CD14-positive monocyte (primary cell): ENCODE measurements around the gene BACH2. TPM values are rescaled to one million over a fixed set of nuclear protein-coding genes. Genes with fewer than 3 reads are reported as not detected.

ENCODE experiments used
- DNase-seq, 3 donors: peaks; one replicate each; pipeline ENCODE4 v3.0.0-alpha.2; 2011 to 2022
- H2AFZ ChIP-seq: 2 replicates; pipeline ENCODE4 v1.6.0; 2012; ENCODE audit warnings: mild to moderate bottlenecking, low read depth, low read length, inconsistent platforms; ENCODE audit not compliant: insufficient read depth, poor library complexity, severe bottlenecking
- H3K27ac ChIP-seq, 2 donors: 1 replicate in 1 of 2; 2 replicates in 1 of 2; pipeline ENCODE4 v1.5.1; 2012 to 2013; ENCODE audit warnings: low read length in 2 of 2, control low read depth in 1 of 2, inconsistent platforms in 1 of 2, low read depth in 1 of 2, mild to moderate bottlenecking in 1 of 2
- H3K27me3 ChIP-seq, 2 donors: one replicate each; pipeline versions ENCODE4 v1.6.0 to v1.6.1; 2011 to 2013; ENCODE audit warnings: low read length in 2 of 2; ENCODE audit not compliant: control insufficient read depth in 2 of 2, insufficient read depth in 2 of 2
- H3K36me3 ChIP-seq, 2 donors: replicated peaks in 1 of 2; 1 replicate in 1 of 2; 2 replicates in 1 of 2; pipeline versions ENCODE4 v1.5.1 to v1.6.1; 2012 to 2013; ENCODE audit warnings: low read length in 2 of 2, control low read depth in 1 of 2, inconsistent platforms in 1 of 2, mild to moderate bottlenecking in 1 of 2; ENCODE audit not compliant: insufficient read depth in 2 of 2, control insufficient read depth in 1 of 2
- H3K4me1 ChIP-seq, 2 donors: 1 replicate in 1 of 2; 2 replicates in 1 of 2; pipeline versions ENCODE4 v1.5.1 to v1.6.1; 2012 to 2013; ENCODE audit warnings: low read length in 2 of 2, control low read depth in 1 of 2, inconsistent platforms in 1 of 2, mild to moderate bottlenecking in 1 of 2, moderate library complexity in 1 of 2; ENCODE audit not compliant: insufficient read depth in 2 of 2, control insufficient read depth in 1 of 2
- H3K4me2 ChIP-seq: replicated peaks from 2 replicates; pipeline ENCODE3; 2012; ENCODE audit warnings: low read length, moderate library complexity, mild to moderate bottlenecking; ENCODE audit not compliant: poor library complexity, severe bottlenecking; ENCODE audit errors: extremely low read depth
- H3K4me3 ChIP-seq, 3 experiments: fragments of 200-600 bp in 1 of 3; sonication (generic) in 1 of 3; replicated peaks in 1 of 3; 1 replicate in 2 of 3; 2 replicates in 1 of 3; pipeline ENCODE4 v1.5.1; 2011 to 2013; ENCODE audit warnings: low read length in 3 of 3, mild to moderate bottlenecking in 3 of 3, control low read depth in 2 of 3, low read depth in 2 of 3, inconsistent platforms in 1 of 3, moderate library complexity in 1 of 3
- H3K79me2 ChIP-seq: 2 replicates; pipeline ENCODE4 v1.6.0; 2012; ENCODE audit warnings: mild to moderate bottlenecking, control low read depth, inconsistent platforms, low read length, moderate library complexity; ENCODE audit not compliant: insufficient read depth
- H3K9ac ChIP-seq: 2 replicates; pipeline ENCODE4 v1.6.0; 2017; ENCODE audit warnings: low read length, mild to moderate bottlenecking; ENCODE audit not compliant: insufficient read depth, poor library complexity, severe bottlenecking
- H3K9me3 ChIP-seq, 2 donors: replicated peaks in 1 of 2; 1 replicate in 1 of 2; 2 replicates in 1 of 2; pipeline versions ENCODE4 v1.5.1 to v1.6.1; 2012 to 2013; ENCODE audit warnings: low read length in 2 of 2, control low read depth in 1 of 2; ENCODE audit not compliant: control insufficient read depth in 1 of 2, insufficient read depth in 1 of 2
- H4K20me1 ChIP-seq: 2 replicates; pipeline ENCODE4 v1.6.0; 2012; ENCODE audit warnings: mild to moderate bottlenecking, low read length, control low read depth, moderate library complexity; ENCODE audit not compliant: insufficient read depth
- H3K27ac Mint-ChIP-seq, 7 donors: one replicate each; pipeline ENCODE4 v1.8.0; 2020; ENCODE audit warnings: mild to moderate bottlenecking in 7 of 7, mixed read lengths in 7 of 7, moderate library complexity in 6 of 7, inconsistent platforms in 2 of 7
- H3K27me3 Mint-ChIP-seq, 3 donors: one replicate each; pipeline ENCODE4 v1.8.0; 2021 to 2022; ENCODE audit warnings: low read depth in 3 of 3, mild to moderate bottlenecking in 3 of 3, mixed read lengths in 3 of 3, moderate library complexity in 3 of 3, inconsistent platforms in 1 of 3
- H3K36me3 Mint-ChIP-seq, 2 donors: one replicate each; pipeline ENCODE4 v1.8.0; 2020; ENCODE audit warnings: mixed read lengths in 2 of 2, inconsistent platforms in 1 of 2, mild to moderate bottlenecking in 1 of 2
- H3K4me1 Mint-ChIP-seq: one replicate; pipeline ENCODE4 v1.8.0; 2020; ENCODE audit warnings: mild to moderate bottlenecking, mixed read lengths
- H3K4me3 Mint-ChIP-seq, 2 donors: one replicate each; pipeline ENCODE4 v1.8.0; 2020; ENCODE audit warnings: mild to moderate bottlenecking in 2 of 2, mixed read lengths in 2 of 2, moderate library complexity in 1 of 2
- H3K9me3 Mint-ChIP-seq, 7 donors: one replicate each; pipeline ENCODE4 v1.8.0; 2020 to 2022; ENCODE audit warnings: mixed read lengths in 7 of 7, mild to moderate bottlenecking in 6 of 7, moderate library complexity in 6 of 7, inconsistent platforms in 2 of 7
- WGBS: methylation state at CpG from one replicate; pipeline ENCODE4 v1.1.5; 2013; ENCODE audit warnings: missing lambda C conversion rate; ENCODE audit not compliant: insufficient coverage; 5-methylcytosine and 5-hydroxymethylcytosine counted together
- intact Hi-C, 2 donors: fragments of 100-400 bp; cut with micrococcal nuclease; formaldehyde crosslinking; loops; one replicate each; pipeline versions ENCODE4 v1.15.0 to v1.15.1; 2023
- polyA plus RNA-seq, 3 donors: library from polyadenylated mRNA; depleted of rRNA in 1 of 3; unstranded in 2 of 3; stranded (reverse) in 1 of 3; fragments of 300-500 nt in 2 of 3; fragments of >200 nt in 1 of 3; fragmentation: Illumina TruSeq in 2 of 3; gene quantifications; 1 replicate in 2 of 3; 2 replicates in 1 of 3; pipeline ENCODE4 v1.2.3, GENCODE V29; 2012 to 2021
- TF ChIP-seq, protein P1 (sequence below): fragments of 200-600 bp; IDR thresholded peaks from one replicate; pipeline ENCODE4 v1.8.0; 2022; ENCODE audit warnings: antibody characterized with exemption, mild to moderate bottlenecking

Gene BACH2
- polyA plus RNA-seq, 3 donors, result 0.04 to 0.09 (median 0.05) TPM

DNA sequence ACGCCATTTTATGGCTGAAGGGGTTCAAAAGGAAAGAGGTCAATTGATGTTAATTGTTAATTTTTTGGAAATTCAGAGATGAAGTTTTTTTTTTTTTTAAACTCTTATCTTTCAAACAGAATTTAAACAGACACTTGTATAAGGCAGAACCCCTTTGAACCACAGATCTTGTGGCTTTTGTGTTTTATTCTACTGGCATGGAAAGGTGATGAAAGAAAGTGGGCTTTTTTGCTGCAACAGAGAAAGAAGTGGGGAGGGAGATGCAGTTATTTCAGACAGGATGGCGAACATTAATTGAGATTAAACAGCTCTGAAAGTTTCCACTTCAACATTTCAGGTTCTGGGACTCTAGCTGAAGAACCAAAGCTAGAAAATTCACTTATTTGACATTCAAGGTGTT lies 201.5 kb downstream of the BACH2 start:
- TF ChIP-seq, protein P1, sequence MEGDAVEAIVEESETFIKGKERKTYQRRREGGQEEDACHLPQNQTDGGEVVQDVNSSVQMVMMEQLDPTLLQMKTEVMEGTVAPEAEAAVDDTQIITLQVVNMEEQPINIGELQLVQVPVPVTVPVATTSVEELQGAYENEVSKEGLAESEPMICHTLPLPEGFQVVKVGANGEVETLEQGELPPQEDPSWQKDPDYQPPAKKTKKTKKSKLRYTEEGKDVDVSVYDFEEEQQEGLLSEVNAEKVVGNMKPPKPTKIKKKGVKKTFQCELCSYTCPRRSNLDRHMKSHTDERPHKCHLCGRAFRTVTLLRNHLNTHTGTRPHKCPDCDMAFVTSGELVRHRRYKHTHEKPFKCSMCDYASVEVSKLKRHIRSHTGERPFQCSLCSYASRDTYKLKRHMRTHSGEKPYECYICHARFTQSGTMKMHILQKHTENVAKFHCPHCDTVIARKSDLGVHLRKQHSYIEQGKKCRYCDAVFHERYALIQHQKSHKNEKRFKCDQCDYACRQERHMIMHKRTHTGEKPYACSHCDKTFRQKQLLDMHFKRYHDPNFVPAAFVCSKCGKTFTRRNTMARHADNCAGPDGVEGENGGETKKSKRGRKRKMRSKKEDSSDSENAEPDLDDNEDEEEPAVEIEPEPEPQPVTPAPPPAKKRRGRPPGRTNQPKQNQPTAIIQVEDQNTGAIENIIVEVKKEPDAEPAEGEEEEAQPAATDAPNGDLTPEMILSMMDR, result no peak
- H3K27me3 Mint-ChIP-seq, result peaks cover 0 to 3% (median 0%) of the 10 kb centered on the region in 3 donors
- DNase-seq, result no peak

DNA sequence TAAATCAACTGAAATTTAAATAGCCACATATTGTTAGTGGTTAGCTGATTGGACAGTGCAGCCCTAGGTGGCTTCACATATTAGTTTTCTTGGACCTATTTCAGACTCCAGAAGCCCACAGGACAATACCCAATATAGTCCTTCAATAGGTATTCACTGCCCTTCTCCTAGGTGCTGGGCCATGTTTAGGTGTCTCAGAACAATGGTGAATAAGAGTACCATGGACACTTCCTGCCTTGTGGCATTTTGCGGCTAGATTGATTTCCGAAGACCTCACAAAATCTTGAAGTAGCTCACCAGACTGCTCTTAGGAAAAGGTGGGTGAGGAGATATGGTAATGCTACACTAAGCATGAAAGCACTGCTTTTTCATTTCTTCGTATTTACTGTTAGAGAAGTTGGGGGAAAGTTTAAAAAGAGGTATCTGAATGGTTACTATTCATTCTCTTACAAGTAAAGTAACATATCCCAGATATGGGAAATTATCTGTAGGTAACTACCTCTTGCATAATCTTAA lies 203.0 kb downstream of the BACH2 start:
- no peaks in the 10 kb centered on the region for H3K27me3 ChIP-seq
- Mint-ChIP-seq H3K36me3 (peaks cover 0 to 3% of the 10 kb centered on the region in 2 donors), H3K9me3 (peaks cover 0 to 2% (median 0%) of the 10 kb centered on the region in 7 donors), H3K4me1 (peaks cover 32% of the 10 kb centered on the region), H3K4me3 (no peak overlapping the region), H3K27ac (no peak overlapping the region), H3K27me3 (peaks cover 0 to 3% (median 0%) of the 10 kb centered on the region in 3 donors)
- no peak overlapping the region for H3K9ac ChIP-seq
- H3K27ac ChIP-seq, result no peak overlapping the region
- no peaks in the 10 kb centered on the region for H3K79me2 ChIP-seq
- no peak overlapping the region for H3K4me2 ChIP-seq
- WGBS, result 92% methylated on average over 2 of the region's 3 CpGs
- H3K9me3 ChIP-seq, result no peaks in the 10 kb centered on the region
- no peak for DNase-seq
- H3K4me3 ChIP-seq, result no peak overlapping the region
- peaks cover 23 to 24% of the 10 kb centered on the region in 2 donors for H3K4me1 ChIP-seq
- no peaks in the 10 kb centered on the region for H3K36me3 ChIP-seq
- H4K20me1 ChIP-seq, result no peaks in the 10 kb centered on the region
- TF ChIP-seq, protein P1, result no peak
- no peak overlapping the region for H2AFZ ChIP-seq
- intact Hi-C loops, result loop anchor here in 1 of 2 donors (10.0 kb wide), 1 partner anchor 201 kb away; the partner anchor contains the start of gene BACH2

More for the DNA sequence above, 201.5 kb downstream of the BACH2 start:
- Mint-ChIP-seq H3K4me1 (peaks cover 37% of the 10 kb centered on the region), H3K9me3 (peaks cover 0 to 2% (median 0%) of the 10 kb centered on the region in 7 donors), H3K4me3 (no peak overlapping the region), H3K36me3 (no peaks in the 10 kb centered on the region), H3K27ac (no peak overlapping the region)
- H3K9me3 ChIP-seq, result no peaks in the 10 kb centered on the region
- H3K9ac ChIP-seq, result no peak overlapping the region
- H3K79me2 ChIP-seq, result no peaks in the 10 kb centered on the region
- H4K20me1 ChIP-seq, result no peaks in the 10 kb centered on the region
- H3K4me3 ChIP-seq, result no peak overlapping the region
- intact Hi-C loops, result loop anchor here in 1 of 2 donors (10.0 kb wide), 1 partner anchor 200 kb away; the partner anchor contains the start of gene BACH2
- no peak overlapping the region for H2AFZ ChIP-seq
- no CpG with 5 or more reads among the region's 2 CpGs for WGBS
- no peak overlapping the region for H3K27ac ChIP-seq
- H3K36me3 ChIP-seq, result no peaks in the 10 kb centered on the region
- no peak overlapping the region for H3K4me2 ChIP-seq
- H3K4me1 ChIP-seq, result peaks cover 26 to 27% of the 10 kb centered on the region in 2 donors
- no peaks in the 10 kb centered on the region for H3K27me3 ChIP-seq
